ENCODE results near the gene ATG4B.

ATG4B gene

DNA sequence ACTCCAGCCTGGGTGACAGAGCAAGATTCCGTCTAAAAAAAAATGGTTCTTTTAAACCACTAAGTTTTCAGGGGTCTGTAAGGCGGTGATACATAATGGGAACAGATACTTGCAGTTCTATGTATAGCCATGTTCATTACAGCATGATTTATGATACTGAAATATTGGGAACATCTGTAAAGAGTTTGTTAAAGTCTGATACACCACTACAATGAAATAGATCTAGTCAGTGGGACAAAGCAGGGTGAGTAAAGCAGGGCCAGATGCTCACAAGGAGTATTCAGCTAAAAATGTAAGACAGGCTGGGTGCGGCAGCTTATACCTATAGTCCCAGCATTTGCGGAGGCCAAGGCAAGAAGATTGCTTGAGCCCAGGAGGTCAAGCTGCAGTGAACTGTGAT lies 58.2 kb downstream of the ATG4B start:
- no peak for DNase-seq

DNA sequence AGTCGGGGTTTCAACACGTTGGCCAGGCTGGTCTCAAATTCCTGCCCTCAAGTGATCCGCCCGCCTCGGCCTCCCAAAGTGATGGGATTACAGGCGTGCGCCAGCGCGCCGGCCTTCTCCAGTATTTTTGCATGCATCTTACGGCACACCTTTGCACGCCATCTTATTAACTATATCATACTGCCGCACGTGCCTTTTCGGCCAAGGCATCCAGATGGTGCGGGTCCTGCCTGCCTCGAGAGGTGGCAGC lies 63.6 kb downstream of the ATG4B start:
- no peak for DNase-seq

DNA sequence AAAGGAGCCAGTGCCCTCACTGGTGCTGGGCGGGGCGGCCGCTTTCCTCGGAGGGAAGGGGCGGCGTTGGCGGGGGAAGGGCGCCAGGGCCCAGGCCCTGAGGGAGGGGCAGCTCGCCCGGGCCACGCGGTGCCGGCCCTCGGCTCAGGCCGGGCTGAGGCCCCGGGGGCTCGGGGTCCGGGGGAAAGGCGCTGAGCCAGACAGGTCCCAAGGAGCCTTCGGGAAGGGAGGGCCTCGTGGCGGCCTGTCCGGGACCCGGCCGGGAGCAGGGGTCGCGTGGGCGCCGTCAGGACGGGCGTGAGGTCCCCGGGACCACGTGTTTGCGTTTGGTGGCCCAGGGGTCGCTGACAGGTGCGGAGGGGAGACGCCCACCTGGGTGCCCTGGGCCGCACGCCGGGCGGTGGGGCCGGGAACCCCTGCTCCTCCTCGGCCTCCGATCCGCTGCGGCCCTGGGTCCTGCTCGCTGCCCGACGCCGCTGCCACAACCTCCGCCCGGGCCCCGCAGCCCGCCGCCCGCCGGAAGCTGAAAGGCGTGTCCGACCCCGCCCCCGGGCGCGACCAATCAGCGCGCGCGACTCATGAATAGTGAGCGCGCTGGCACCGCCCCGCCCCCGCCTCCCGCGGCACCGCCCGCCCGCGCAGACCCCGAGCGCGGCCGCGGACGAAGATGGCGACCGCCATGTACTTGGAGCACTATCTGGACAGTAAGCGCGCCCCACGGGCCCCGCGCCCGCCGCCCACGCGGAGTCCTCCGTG lies 64.1 kb downstream of the ATG4B start, which contains the start of gene ING5:
ING5 (plus strand) TSS at position 641 of the 756 bp plus-strand sequence; CDS start at position 668, 27 bp downstream.
- peak; percentile 94 for DNase-seq

DNA sequence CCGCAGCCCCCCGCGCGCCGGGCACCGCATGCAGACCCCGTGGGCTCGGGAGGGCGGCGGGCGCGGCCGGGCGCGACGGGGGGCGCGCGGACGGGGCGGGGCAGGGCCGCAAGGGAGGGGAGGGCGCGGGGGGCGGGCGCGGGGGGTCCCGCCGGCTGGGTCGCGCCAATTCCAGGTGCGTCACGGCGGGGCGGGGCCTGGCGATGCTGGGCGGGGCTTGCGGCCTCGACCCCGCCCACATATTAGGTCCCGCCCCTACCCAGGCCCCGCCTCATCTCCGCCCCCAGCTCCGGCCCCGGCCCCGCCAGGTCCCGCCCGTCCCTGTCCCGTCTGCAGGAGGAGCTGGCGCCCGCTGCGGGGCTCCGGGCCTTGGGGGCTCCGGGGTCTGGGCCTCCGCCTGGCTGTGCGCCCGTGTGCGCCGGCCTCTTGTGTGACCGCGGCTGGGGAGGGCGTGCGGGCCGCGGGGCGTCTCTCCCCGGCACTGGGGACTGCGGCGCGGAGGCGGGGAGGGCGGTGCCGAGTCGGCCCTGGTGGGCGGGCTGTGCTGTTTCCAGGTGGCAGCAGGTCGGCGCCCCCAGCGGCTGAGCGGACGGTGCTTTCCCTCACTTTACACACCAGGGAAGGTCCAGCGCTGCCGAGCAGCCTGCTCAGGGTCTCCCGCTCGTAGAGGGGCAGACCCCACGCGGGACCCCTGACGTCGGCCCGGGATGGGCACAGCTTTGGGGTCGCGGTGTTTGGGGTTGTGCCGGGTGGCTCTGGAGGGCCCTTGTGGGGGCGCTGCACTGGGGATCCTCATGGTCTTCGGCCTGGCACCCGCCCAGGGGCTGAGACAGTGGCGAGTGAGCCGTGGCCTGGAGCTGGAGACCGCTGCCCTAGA lies 64.9 kb downstream of the ATG4B start:
- peak; percentile 90 for DNase-seq

DNA sequence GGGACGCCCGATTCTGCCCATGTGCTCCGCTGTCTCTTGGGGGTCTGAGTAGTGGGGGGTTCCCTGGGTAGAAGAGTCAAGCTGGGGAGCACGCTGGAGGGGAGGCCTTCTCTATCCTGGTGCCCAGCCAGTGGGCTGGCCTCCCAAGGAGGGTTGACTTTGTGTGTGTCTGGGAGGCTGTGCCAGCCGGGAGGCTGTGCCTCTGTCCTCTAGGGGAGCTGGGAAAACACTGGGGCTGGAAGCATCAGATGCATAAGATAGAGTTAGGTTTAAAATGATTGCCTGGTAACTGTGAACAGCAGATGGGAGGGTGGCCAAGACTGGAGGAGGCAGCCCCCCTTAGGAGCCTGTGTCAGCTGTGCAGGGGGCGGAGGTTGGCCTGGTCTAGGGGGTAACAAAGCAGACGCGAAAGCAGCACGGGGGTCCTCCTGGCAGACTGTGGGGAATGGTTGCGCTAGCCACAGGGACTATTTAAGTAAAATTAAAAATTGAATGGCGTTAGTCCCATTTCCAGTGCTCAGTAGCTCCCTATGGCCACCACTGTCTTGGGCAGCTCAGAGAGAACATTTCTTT lies 65.6 kb downstream of the ATG4B start:
- DNase-seq, result no peak

DNA sequence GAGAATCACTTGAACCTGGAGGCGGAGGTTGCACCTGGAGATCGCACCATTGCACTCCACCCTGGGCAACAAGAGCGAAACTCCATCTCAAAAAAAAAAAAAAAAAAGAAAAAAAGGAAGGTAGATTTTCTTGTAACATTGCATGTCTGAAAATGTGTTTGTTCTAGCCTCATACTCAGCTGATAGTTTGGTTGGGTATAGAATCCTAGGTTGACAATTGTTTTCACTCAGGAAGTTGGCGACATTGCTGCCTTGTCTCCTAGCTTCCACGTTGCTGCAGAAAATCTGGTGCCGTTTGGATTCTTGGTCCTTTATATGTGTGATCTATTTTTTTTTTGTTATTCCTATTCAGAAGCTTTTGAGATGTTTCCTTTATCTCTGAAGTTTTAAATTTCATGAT lies 69.0 kb downstream of the ATG4B start:
- no peak for DNase-seq

DNA sequence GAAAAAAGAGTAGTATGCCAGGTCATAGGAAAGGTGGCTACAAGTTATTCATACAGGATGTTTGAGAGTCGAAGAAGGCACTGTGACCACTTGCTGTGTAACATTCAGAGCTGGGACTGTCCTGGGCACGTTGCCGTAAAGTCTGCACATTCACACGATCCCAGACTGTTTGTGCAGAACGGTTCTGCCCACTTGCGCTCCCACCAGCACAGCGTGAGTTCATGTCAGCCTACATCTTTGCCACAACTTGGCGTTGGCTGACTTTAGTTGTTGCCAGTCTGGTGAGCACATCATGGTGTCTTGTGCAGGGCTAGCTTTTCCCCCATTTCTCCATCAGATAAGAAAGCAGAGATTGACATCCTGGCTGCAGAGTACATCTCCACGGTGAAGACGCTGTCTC lies 71.4 kb downstream of the ATG4B start:
- no peak for DNase-seq

DNA sequence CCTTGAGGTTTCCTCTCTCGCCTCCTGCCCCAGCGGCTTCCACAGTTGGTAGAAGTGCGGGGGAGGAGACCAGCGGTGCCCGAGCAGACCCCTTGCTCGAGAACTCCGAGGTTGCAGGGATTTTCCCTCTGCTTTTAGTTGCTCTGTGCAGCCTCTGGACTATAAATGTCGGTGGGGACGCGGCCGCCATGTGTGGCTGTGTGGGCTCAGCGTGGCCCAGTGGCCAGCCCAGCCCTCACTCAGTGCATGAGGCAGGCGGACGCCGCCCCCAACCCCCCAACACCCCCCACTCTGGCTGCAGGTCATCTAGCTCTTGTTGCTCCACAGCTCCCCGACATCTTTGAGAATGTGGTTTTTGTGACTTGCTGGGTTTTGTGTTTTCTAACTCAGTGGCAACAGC lies 81.6 kb downstream of the ATG4B start:
- DNase-seq, result no peak

DNA sequence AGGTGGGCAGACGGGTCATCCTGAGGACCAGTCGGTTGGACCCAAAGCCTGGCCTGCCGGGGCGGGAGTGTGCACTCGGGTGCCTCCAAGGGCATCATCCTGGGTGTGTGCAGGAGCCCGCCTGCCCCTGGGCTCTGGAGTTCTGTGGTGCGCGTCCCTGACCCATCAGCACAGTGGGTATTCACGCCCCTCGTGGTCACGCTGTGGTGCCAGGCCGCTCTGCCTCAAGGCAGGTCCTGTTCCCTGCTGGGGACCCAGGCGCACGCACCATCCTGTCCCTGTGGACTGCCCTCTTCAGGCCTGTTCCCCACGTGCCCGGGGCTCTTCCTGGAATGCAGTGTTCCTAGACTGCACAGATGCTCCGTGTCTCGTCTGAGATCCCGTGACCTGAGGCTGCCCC lies 82.6 kb downstream of the ATG4B start:
- no peak for DNase-seq

DNA sequence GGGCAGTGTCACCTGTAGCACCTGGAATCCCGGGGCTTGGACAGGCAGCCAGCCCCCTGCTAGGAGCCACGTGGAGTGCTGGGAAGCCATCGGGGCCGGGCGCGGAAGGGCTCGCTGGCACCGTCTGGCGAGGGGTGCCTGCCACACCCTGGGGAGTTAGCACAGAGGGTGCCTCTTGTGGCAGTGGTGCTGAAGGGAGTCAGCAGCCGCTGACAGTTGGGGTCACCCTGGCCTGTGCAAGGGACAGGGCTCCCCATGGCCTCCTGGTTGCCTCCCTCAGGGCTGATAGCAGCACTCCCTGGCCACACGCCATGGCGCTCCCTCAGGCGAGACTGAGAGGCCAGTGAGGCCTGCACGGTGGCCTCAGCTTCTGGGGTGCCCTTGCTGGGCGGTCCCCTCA lies 83.1 kb downstream of the ATG4B start:
- DNase-seq, result no peak

DNA sequence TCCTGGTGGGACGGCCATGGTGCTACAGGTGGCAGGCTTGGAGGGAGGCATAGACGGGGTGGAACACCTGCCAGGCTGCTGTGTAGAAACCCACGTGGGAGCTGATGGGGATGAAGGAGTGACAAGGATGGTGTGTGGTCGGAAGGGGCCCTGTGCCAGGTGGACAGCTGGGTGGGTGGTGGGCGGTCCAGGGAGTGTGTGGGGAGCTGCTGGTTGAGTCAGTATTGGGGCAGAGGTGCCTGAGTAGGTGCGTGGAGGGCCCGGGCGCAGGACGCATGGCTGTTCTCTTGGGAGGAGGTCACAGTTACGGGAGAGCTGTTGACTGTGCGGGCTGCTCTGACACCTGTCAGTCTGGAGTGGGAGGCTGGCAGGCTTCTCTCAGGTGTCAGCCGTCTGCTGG lies 84.4 kb downstream of the ATG4B start:
- no peak for DNase-seq

DNA sequence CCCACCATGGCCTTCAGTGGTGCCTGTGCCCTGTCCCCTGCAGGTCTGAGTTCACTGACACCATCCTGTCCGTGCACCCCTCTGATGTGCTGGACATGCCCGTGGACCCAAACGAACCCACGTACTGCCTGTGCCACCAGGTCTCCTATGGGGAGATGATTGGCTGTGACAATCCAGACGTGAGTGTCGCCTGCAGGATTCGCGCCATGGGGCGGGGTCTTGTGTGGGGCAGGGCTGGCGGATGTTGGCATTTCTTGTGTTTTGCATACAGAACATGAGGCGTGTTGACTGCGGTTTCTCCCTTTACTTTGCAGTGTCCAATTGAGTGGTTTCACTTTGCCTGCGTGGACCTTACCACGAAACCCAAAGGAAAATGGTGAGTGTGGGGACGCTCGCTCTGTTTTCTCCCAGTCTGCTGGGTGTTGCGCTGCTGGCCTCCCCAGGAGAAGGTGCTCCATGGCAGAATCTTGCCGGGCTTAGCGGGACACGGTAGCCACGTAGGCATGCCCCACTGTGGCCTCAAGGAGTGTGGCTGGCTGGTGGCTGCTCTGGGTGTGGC lies 85.5 kb downstream of the ATG4B start:
- DNase-seq, result no peak
